ENCODE measurements around the gene L3HYPDH.

- TF ChIP-seq, protein P1, sequence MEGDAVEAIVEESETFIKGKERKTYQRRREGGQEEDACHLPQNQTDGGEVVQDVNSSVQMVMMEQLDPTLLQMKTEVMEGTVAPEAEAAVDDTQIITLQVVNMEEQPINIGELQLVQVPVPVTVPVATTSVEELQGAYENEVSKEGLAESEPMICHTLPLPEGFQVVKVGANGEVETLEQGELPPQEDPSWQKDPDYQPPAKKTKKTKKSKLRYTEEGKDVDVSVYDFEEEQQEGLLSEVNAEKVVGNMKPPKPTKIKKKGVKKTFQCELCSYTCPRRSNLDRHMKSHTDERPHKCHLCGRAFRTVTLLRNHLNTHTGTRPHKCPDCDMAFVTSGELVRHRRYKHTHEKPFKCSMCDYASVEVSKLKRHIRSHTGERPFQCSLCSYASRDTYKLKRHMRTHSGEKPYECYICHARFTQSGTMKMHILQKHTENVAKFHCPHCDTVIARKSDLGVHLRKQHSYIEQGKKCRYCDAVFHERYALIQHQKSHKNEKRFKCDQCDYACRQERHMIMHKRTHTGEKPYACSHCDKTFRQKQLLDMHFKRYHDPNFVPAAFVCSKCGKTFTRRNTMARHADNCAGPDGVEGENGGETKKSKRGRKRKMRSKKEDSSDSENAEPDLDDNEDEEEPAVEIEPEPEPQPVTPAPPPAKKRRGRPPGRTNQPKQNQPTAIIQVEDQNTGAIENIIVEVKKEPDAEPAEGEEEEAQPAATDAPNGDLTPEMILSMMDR (optimal IDR thresholded peaks at IDR 0.05 in 1 of 3, IDR thresholded peaks at IDR 0.05 in 1 of 3, conservative IDR thresholded peaks at IDR 0.05 in 1 of 3; ENCODE audit: extremely low read depth in 1 of 3, insufficient read depth in 2 of 3, low read length in 3 of 3), result no peak
- no peak for TF ChIP-seq EZH2 (IDR thresholded peaks at IDR 0.05; ENCODE audit: low read length)
These were observed 499 bp upstream of the L3HYPDH start for GRCh38 chr14:59484639-59485175.

All from keratinocyte (primary cell).